HG03558 (cell line): ENCODE measurements around the gene NEUROD1.

Experiments
- ATAC-seq: cut with Tn5 transposase; IDR thresholded peaks from one replicate; pipeline ENCODE4 v1.9.1; 2021; ENCODE audit warnings: moderate number of reproducible peaks; ENCODE audit not compliant: unreplicated experiment; ENCODE audit errors: extremely low read depth

Gene NEUROD1

GRCh38 chr2:181680937-181681811 is 857 bp upstream of the NEUROD1 start:
- ATAC-seq, result no peak

GRCh38 chr2:181679544-181679979 is 755 bp downstream of the NEUROD1 start:
- no peak for ATAC-seq

- no peak for ATAC-seq
These were observed 1.3 kb downstream of the NEUROD1 start for GRCh38 chr2:181678861-181679543.

- ATAC-seq, result peak; percentile 41
These were observed 2.3 kb downstream of the NEUROD1 start for GRCh38 chr2:181677912-181678586.

- no peak for ATAC-seq
These were observed 5.1 kb downstream of the NEUROD1 start for GRCh38 chr2:181675254-181675653.

GRCh38 chr2:181674461-181674860 is 5.9 kb downstream of the NEUROD1 start:
- no peak for ATAC-seq

- ATAC-seq, result peak; percentile 3
These were observed 7.1 kb downstream of the NEUROD1 start for GRCh38 chr2:181673173-181673572.

- peak; percentile 61 for ATAC-seq
These were observed 7.9 kb downstream of the NEUROD1 start for GRCh38 chr2:181672255-181673008.

- no peak for ATAC-seq
These were observed 9.7 kb downstream of the NEUROD1 start for GRCh38 chr2:181670632-181671031.

GRCh38 chr2:181667234-181667633 is 13.1 kb downstream of the NEUROD1 start:
- ATAC-seq, result no peak

- no peak for ATAC-seq
These were observed 18.0 kb downstream of the NEUROD1 start for GRCh38 chr2:181662287-181662686.

- ATAC-seq, result no peak
These were observed 20.1 kb downstream of the NEUROD1 start for GRCh38 chr2:181660181-181660580.

GRCh38 chr2:181658444-181658843 is 21.9 kb downstream of the NEUROD1 start:
- no peak for ATAC-seq

- ATAC-seq, result no peak
These were observed 22.9 kb downstream of the NEUROD1 start for GRCh38 chr2:181657379-181657778.

- ATAC-seq, result peak; percentile 61
These were observed 23.6 kb downstream of the NEUROD1 start, which contains the start of gene CERKL for GRCh38 chr2:181656450-181657291. CERKL (minus strand) TSS chr2:181657105; CDS start chr2:181657006, 99 bp downstream.

- ATAC-seq, result no peak
These were observed 24.8 kb downstream of the NEUROD1 start for GRCh38 chr2:181655519-181655918.

GRCh38 chr2:181649436-181649979 is 30.8 kb downstream of the NEUROD1 start:
- no peak for ATAC-seq

GRCh38 chr2:181648478-181649155 is 31.7 kb downstream of the NEUROD1 start:
- no peak for ATAC-seq
